MG63 (cell line): ENCODE data around the gene STX7. TPM values are rescaled to one million over a fixed set of nuclear protein-coding genes. Genes with fewer than 3 reads are reported as not detected.

ENCODE experiments used
- DNase-seq: peaks from one replicate; pipeline ENCODE4 v3.0.0-alpha.2; 2020
- H3K27me3 ChIP-seq: fragments of 250-450 bp; sonication (Bioruptor Pico); 2 replicates; pipeline ENCODE4 v1.5.1; 2020; ENCODE audit warnings: mild to moderate bottlenecking, moderate library complexity
- H3K36me3 ChIP-seq: fragments of 250-450 bp; sonication (Bioruptor Pico); 2 replicates; pipeline ENCODE4 v1.5.1; 2020; ENCODE audit warnings: mild to moderate bottlenecking, moderate library complexity
- H3K4me3 ChIP-seq: fragments of 250-450 bp; sonication (Bioruptor Pico); 2 replicates; pipeline ENCODE4 v1.5.1; 2020; ENCODE audit warnings: mild to moderate bottlenecking, moderate library complexity
- H3K9me3 ChIP-seq: fragments of 250-450 bp; sonication (Bioruptor Pico); 2 replicates; pipeline ENCODE4 v1.5.1; 2020; ENCODE audit warnings: mild to moderate bottlenecking, moderate library complexity
- total RNA-seq: library from RNA; depleted of rRNA; stranded (reverse); fragments of >200 nt; shearing (Covaris generic); gene quantifications from 2 replicates; pipeline ENCODE4 v1.2.3, GENCODE V29; 2014; ENCODE audit warnings: low replicate concordance

Gene STX7
- total RNA-seq, 1 experiment from 2014 or later, result 4.7 TPM

DNA sequence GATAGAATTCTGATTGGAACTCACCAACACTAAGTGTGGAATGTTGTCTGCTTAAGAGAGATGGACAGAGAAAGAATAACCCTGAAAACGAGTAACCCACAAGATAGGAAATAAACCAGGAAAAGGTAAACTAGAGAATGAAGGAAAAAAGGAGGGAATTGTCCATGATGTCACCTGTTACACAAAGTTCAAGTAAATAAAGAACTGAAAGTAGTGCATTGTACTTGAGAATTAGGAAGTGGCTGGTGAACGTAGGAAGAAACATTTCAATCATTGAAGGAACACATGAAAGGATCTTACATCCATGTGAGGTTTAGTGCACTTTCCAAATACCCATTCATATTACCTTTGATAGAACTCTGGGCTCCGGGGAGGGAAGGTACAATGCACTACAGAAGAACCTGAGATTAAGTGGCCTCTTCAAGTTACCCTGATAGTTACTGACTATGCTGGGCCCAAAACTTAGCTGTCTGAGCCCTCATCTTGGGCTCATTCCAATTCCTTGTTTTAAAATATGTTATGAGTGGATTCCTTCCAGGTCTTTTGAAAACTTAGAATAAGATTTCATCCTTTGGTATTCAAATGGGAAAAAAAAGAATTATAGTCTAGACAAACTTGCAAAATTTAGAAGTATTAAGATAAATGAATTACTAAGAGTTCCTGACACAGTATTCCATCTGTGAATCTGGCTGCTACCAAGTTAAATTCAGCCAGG is 1.1 kb upstream of the STX7 start:
- no peak overlapping the region for H3K4me3 ChIP-seq
- H3K9me3 ChIP-seq, result no peaks in the 10 kb centered on the region

DNA sequence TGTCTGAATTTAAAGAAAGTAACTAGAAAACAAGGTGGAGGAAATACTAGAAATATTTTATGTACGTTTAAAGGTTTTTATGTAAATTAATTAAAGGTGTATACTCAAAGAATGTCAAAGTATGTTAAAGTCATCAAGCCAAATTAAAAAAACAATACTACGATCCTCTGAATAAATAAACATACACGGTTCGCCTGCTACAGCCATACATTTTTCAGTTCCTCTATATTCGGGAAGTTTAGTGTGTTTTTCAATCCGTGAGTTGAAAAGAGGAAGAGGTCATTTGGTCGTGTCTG is 626 bp downstream of the STX7 start:
- 0 out of 2 replicates have a peak, but pooled peaks cover 2% of the 10 kb centered on the region for H3K36me3 ChIP-seq
- H3K27me3 ChIP-seq, result 0 out of 2 replicates have a peak, but pooled peaks cover 2% of the 10 kb centered on the region
- H3K4me3 ChIP-seq, result peak overlapping the region; percentile 96
- DNase-seq, result no peak
- no peaks in the 10 kb centered on the region for H3K9me3 ChIP-seq

More for the DNA sequence above, 1.1 kb upstream of the STX7 start:
- DNase-seq, result no peak
- no peaks in the 10 kb centered on the region for H3K36me3 ChIP-seq
- 0 out of 2 replicates have a peak, but pooled peaks cover 2% of the 10 kb centered on the region for H3K27me3 ChIP-seq

DNA sequence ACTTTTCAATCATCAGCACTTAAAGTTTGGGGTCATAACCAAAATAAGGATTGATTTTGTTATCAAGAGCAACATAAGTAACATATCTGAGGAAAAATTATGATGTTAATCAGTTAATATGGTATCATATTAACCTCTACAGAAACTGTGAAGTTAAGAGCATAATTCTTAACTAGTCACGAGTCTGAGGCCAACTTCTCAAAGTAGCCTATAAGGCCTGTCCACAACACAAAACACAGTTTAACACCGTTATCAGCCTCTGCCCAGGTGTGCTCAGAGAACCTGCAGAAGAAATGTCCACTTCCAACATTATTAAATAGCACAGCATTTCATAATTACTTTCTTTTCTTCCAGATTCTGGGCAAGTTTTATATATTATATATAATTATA is 1.1 kb downstream of the STX7 start:
- H3K9me3 ChIP-seq, result no peaks in the 10 kb centered on the region
- no peak for DNase-seq
- H3K27me3 ChIP-seq, result 0 out of 2 replicates have a peak, but pooled peaks cover 2% of the 10 kb centered on the region
- H3K36me3 ChIP-seq, result 0 out of 2 replicates have a peak, but pooled peaks cover 2% of the 10 kb centered on the region
- peak overlapping the region; percentile 96 for H3K4me3 ChIP-seq

DNA sequence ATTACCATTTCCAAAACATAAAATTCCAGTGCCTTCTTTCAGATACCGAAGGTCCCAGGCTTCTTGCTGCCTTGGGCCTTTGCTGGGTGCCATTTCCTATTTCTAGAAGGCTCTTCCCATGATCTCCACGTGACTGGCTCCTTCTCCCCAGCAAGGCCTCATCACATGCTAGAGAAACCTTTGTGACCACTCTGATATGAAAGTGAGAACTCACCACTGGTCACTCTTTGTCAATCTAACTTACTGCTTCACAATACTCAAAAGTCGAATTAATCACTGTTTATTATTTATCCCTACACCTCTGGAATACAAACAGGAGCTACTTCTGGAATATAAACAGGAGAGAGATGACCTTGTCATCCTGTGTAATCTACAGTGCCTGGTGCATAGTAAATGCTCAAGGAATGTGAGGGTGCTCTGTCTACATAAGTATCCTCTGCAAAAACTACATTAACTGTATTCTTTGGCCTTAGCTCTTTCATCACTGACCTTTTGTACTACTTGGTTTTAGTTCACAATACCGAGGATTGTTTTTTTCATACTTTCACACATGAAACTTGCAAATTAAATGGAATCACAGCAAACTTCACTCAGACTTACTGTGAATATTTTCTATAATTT is 1.6 kb downstream of the STX7 start:
- 0 out of 2 replicates have a peak, but pooled peaks cover 2% of the 10 kb centered on the region for H3K36me3 ChIP-seq
- H3K27me3 ChIP-seq, result 0 out of 2 replicates have a peak, but pooled peaks cover 2% of the 10 kb centered on the region
- no peak for DNase-seq
- H3K4me3 ChIP-seq, result peak overlapping the region; percentile 96; the same call in 1 of the 2 replicates
- no peaks in the 10 kb centered on the region for H3K9me3 ChIP-seq

DNA sequence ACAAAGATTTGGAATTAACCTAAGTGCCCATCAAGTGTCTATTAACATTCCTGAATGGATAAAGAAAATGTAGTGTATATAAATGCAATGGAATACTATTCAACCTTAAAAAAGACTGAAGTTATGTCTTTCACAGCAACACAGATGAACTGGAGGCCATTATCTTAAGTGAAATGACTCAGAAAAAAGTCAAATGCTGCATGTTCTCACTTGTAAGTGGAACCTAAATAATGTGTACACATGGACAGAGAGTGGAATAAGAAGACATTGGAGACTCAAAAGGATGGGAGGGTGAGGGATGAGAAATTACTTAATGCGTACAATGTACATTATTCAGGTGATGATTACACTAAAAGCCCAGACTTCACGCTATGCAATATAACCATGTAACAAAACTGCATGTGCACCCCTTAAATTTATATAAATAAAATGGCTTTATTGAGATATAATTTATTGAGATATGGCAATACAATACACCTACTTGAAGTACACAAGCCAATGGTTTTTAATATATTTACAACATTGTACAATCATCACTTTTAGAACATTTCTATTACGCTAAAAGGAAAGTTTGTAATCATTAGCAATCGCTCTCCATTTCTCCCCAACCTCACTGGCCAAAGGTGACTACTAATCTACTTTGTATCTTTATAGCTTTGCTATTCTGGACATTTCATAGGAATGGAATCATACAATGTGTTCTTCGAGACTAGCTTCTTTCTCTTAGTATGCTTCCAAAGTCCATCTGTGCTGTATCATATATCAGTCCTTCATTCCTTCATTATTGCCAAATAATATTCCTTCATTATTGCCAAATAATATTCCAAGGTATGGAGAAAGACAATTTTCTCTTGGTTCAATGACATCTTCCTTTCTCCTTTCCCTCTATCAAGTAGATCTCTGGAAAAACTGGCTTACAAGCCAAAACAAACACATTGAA is 5.8 kb downstream of the STX7 start:
- DNase-seq, result no peak
- Histone ChIP-seq H3K36me3 (peaks cover 2% of the 10 kb centered on the region; the same call in 1 of the 2 replicates), H3K9me3 (no peaks in the 10 kb centered on the region), H3K27me3 (no peaks in the 10 kb centered on the region), H3K4me3 (no peak overlapping the region)

DNA sequence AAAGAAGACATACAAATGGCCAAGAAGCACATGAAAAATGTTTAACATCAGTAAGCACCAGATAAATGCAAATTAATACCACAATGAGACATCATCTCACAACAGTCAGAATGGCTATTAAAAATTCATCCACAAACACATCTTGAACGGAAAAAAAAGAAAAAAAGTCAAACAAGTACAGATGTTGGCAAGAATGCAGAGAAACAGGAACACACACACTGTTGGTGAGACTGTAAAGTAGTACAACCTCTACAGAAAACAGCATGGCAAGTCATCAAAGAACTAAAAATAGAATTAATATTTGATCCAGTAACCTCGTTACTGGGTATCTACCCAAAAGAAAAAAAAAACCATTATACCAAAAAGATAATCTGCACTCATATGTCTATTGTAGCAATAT is 6.5 kb downstream of the STX7 start:
- Histone ChIP-seq H3K36me3 (peaks cover 6% of the 10 kb centered on the region), H3K9me3 (no peaks in the 10 kb centered on the region), H3K27me3 (no peaks in the 10 kb centered on the region), H3K4me3 (no peak overlapping the region)
- no peak for DNase-seq

DNA sequence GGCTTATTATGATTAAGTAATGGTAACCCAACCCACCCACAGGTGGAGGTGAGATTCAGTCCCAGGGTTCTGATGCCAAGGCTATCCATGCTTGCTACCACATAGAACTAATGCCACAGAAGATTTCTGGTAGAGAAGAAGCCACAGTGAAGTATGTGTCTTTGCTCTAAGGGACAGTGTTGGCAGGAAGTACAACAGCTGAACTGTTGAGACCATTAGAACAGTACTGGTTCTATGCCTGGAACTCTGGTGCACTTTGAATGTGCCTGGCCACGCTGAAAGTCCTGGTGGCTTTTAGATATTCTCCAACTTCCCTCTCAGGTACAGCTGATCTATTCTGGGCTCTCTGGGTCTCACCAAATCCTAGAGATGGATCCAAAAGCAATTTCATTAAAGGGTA is 7.8 kb downstream of the STX7 start:
- H3K27me3 ChIP-seq, result no peaks in the 10 kb centered on the region
- H3K4me3 ChIP-seq, result no peak overlapping the region
- peaks cover 9% of the 10 kb centered on the region for H3K36me3 ChIP-seq

DNA sequence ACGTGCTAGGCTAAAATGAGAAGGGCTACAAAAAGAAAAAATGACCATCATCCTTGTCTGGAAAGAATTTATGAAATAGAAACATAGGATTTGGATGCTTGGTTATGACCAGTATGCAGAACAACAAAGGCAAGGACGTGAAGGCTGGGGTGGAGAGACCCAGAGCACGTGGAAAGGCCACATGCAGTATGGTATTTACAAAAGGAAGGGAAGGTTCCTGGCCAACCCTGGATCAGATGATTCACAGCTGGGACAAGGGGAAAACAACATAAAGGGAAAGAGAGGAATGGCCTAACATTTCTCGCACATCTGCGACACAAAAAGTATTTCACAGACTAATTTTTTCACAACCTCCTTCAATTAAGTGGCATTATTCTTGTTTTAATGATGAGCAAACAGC is 8.2 kb downstream of the STX7 start:
- Histone ChIP-seq H3K36me3 (peaks cover 9% of the 10 kb centered on the region), H3K4me3 (no peak overlapping the region), H3K27me3 (no peaks in the 10 kb centered on the region), H3K9me3 (no peaks in the 10 kb centered on the region)
- no peak for DNase-seq

More for the DNA sequence above, 7.8 kb downstream of the STX7 start:
- DNase-seq, result no peak
- H3K9me3 ChIP-seq, result no peaks in the 10 kb centered on the region

DNA sequence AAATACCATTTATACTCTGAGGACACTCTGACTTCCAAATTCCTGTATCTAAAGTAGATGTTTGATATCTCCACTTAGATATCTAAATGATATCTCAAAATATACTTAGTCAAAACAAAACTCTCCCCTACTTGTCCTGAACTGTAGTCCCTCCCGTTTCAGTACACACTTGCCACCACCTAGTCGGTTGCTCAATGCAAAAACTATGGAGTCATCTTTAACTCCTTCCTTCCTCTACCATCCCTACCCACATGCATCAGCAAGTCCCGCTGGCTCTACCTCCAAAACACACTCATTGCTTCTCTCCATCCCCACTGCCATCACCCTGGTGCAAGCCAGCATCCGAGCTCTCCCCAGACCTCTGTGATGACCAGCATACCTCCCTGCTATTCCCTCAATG is 13.2 kb downstream of the STX7 start:
- no peaks in the 10 kb centered on the region for H3K9me3 ChIP-seq
- H3K4me3 ChIP-seq, result no peak overlapping the region
- DNase-seq, result no peak
- H3K27me3 ChIP-seq, result no peaks in the 10 kb centered on the region
- H3K36me3 ChIP-seq, result peaks cover 10% of the 10 kb centered on the region

DNA sequence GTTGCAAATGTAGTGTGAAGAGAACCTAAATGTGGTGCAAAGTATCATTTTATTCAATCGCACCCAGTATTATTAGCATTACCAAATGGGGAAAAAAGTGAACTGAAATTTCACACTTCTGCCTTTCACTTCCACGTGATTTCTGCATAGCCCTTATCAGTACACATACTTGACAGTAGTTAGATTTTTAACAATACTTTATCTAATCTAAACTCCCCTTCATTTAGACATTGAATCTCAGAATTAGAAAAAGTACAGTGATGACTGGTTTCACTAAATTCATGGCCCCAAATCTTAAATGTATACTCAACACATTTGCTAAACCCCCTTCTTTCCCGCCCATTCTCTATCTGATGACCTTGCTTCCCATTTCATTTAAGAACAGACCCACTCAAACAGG is 14.3 kb downstream of the STX7 start:
- no peak for DNase-seq
- Histone ChIP-seq H3K36me3 (peaks cover 12% of the 10 kb centered on the region), H3K9me3 (peaks cover 7% of the 10 kb centered on the region; the same call in 1 of the 2 replicates), H3K4me3 (no peak overlapping the region), H3K27me3 (no peaks in the 10 kb centered on the region)

DNA sequence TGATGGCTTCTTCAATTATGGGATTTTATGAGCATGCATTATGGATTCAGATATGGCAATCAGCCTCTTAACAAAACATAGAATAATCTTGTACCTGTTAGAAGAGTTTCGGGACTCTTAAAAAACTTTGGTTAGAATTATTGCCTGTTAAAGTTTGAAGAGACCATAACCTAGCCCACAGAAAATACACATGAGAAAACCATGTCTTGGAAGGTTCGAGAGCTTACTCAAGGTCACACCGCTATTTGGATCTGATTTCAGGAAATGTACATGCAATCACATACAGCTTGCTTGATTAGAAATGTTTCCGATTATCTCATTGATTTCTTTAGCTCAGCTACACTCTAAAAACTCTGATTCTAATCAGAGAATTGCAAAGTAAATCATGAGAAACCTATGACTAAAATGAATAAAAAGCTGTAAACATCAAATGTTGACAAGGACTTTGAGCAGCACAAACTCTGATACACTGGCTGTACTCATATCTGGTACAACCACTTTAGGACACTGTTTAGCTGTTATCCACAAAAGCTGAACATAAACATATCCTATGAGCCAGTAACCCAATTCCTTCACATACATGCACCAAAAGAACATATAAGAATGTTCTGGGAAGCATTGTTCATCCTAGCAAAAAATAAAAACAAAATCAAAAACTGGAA is 16.3 kb downstream of the STX7 start:
- Histone ChIP-seq H3K27me3 (no peaks in the 10 kb centered on the region), H3K4me3 (no peak overlapping the region), H3K9me3 (peaks cover 8% of the 10 kb centered on the region), H3K36me3 (peaks cover 12% of the 10 kb centered on the region)
- DNase-seq, result no peak

DNA sequence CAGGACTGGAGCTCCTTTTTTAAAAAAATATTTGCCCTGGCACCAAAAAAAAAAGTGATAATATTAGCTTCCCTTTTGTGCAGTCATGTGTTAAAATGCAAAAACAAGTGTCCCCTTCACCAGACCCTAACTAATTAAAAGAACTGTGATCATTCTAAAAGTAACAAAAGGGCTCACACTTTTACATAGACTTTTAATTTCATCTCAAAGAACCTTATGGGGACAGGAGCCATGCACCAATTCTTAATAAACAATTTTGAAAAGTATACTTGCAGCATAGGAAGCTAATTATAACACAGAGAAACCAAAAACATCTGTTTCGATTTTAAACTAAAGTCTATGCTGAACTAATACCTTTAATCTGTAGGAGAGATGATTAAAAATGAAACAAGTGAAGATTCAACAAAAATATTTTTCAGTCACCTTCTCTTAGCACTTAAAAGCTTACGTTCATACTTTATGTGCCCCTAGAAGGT is 17.3 kb downstream of the STX7 start:
- H3K9me3 ChIP-seq, result peaks cover 8% of the 10 kb centered on the region

DNA sequence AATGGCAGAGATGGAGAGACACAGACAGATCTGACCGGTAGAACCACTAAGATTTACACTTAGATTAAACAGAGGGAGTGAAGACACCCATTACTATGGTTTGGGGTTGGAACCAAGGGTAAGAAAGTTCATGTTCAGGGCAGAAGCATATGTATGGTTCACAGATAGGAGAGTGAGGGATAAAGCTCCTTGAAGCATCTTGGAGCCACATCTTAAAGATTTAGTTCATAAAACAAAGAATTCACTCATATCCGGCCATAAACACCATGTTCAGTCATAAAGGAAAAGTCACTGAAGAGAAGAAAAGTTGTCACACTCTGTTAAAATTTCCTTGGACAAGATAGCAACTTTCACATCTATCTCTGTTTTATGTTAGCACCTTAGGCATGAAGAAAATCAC is 18.0 kb downstream of the STX7 start:
- no peaks in the 10 kb centered on the region for H3K27me3 ChIP-seq
- DNase-seq, result no peak
- H3K9me3 ChIP-seq, result peaks cover 8% of the 10 kb centered on the region

More for the DNA sequence above, 17.3 kb downstream of the STX7 start:
- Histone ChIP-seq H3K27me3 (no peaks in the 10 kb centered on the region), H3K36me3 (peaks cover 8% of the 10 kb centered on the region; the same call in 1 of the 2 replicates), H3K4me3 (no peak overlapping the region)
- no peak for DNase-seq

DNA sequence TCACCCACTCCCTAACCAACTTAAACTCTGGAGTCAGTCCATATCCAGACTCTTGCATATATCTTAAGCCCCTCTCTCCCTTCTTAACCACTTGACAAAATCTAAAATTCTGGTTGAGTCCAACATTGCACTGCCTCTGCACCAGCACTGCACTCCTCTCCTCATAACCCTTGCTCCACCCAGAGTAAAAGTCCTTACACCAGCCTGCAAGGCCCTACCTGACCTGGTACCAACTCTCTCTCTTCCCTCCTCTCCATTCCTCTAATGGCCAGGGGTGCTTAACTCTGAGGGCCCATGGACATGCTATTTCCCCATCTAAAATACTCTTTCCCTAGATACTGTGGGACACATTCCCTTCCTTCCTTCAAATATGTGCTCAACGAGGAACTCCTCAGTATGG is 21.0 kb downstream of the STX7 start:
- H3K36me3 ChIP-seq, result peaks cover 13% of the 10 kb centered on the region
- H3K27me3 ChIP-seq, result no peaks in the 10 kb centered on the region
- peaks cover 8% of the 10 kb centered on the region for H3K9me3 ChIP-seq
- DNase-seq, result no peak
- no peak overlapping the region for H3K4me3 ChIP-seq

More for the DNA sequence above, 18.0 kb downstream of the STX7 start:
- H3K4me3 ChIP-seq, result no peak overlapping the region
- H3K36me3 ChIP-seq, result peaks cover 8% of the 10 kb centered on the region; the same call in 1 of the 2 replicates

DNA sequence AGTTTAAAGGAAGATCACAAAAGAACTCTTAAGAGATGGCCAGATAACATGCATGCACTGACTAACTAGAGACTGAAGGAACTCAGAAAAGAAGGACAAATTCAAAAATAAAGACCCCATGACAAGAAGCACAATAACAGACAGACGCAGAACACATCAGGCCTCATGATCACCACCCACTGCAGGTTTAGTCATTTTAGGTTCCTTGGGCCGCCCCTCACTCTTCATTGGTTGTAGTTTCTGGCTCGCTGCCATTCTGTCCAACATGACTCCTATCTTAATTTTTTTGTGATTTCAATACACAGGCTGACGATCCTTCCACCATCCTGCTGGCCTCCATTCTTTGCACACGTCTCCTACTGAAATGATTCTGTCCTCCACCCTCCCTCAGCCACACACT is 21.6 kb downstream of the STX7 start:
- Histone ChIP-seq H3K4me3 (no peak overlapping the region), H3K36me3 (peaks cover 14% of the 10 kb centered on the region), H3K9me3 (peaks cover 8% of the 10 kb centered on the region), H3K27me3 (no peaks in the 10 kb centered on the region)
- peak; percentile 2 for DNase-seq

DNA sequence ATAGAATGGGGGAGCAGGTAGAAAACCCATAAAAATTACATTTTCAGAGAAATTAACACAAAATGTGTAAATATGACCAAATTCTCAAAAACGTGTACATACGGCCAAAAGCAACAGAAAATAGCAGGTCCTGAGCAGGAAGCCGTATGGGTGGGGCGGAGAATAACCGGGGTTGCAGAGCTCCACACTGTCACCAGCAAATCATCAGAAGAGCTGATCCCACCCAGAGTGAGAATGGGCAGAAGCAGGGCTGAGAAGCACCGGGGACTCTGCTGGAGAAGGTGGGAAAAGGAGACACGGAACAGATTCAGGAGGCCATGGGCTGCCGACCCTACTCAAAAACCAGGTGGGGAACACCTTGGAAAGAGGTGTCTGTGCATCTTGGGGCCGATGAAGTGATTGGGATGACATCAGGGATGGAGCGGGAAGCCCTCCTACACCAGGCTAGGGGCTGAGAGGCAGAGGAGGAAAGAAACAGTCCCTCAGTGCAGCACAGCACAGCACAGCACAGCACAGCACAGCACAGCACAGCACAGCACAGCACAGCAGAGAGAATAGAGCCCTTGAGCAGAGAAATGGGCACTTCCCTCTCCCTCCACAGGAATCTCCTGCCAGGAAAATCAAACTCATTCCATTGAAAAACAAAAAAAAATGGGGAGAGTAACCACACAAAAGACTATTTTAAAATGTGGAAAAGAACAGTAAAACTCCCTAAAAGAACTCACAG is 22.3 kb downstream of the STX7 start:
- Histone ChIP-seq H3K9me3 (peaks cover 8% of the 10 kb centered on the region), H3K36me3 (peaks cover 14% of the 10 kb centered on the region), H3K27me3 (no peaks in the 10 kb centered on the region), H3K4me3 (no peak overlapping the region)
- DNase-seq, result no peak
